GM23248 (cell line): ENCODE data around the gene GRAMD1B. TPM values are rescaled to one million over a fixed set of nuclear protein-coding genes. Genes with fewer than 3 reads are reported as not detected.

Experiments used
- DNase-seq: peaks from one replicate; pipeline ENCODE4 v3.0.0-alpha.2; 2015
- H2AFZ ChIP-seq: fragments of 200-600 bp; sonication (generic); 2 replicates; pipeline ENCODE4 v1.6.1; 2016; ENCODE audit warnings: antibody characterized with exemption
- H3F3A ChIP-seq: fragments of 200-600 bp; sonication (generic); 2 replicates; pipeline ENCODE4 v1.6.1; 2016; ENCODE audit warnings: mild to moderate bottlenecking, antibody characterized with exemption, mixed run types; ENCODE audit not compliant: insufficient read depth
- H3K27ac ChIP-seq: fragments of 200-600 bp; sonication (generic); 2 replicates; pipeline ENCODE4 v1.5.1; 2016; ENCODE audit warnings: mild to moderate bottlenecking
- H3K27me3 ChIP-seq: fragments of 200-600 bp; sonication (generic); replicated peaks from 2 replicates; pipeline ENCODE4 v1.6.1; 2016; ENCODE audit warnings: mild to moderate bottlenecking; ENCODE audit not compliant: insufficient read depth
- H3K36me3 ChIP-seq: fragments of 200-600 bp; sonication (generic); 2 replicates; pipeline ENCODE4 v1.6.1; 2016; ENCODE audit warnings: low read depth, mild to moderate bottlenecking
- H3K4me1 ChIP-seq: fragments of 200-600 bp; sonication (generic); 2 replicates; pipeline ENCODE4 v1.6.1; 2016; ENCODE audit warnings: mild to moderate bottlenecking; ENCODE audit not compliant: insufficient read depth
- H3K4me2 ChIP-seq: fragments of 200-600 bp; sonication (generic); one replicate; pipeline ENCODE4 v1.6.1; 2016; ENCODE audit warnings: mild to moderate bottlenecking; ENCODE audit not compliant: unreplicated experiment
- H3K4me3 ChIP-seq: fragments of 200-600 bp; sonication (generic); 2 replicates; pipeline ENCODE4 v1.5.1; 2016; ENCODE audit warnings: mild to moderate bottlenecking
- H3K79me2 ChIP-seq: fragments of 200-600 bp; sonication (generic); 2 replicates; pipeline ENCODE4 v1.6.1; 2016; ENCODE audit warnings: mild to moderate bottlenecking; ENCODE audit not compliant: insufficient read depth
- H3K9ac ChIP-seq: fragments of 200-600 bp; sonication (generic); 2 replicates; pipeline ENCODE4 v1.6.1; 2016; ENCODE audit warnings: mild to moderate bottlenecking
- H3K9me2 ChIP-seq: fragments of 200-600 bp; sonication (generic); 2 replicates; pipeline ENCODE4 v1.6.1; 2016; ENCODE audit warnings: mixed run types, mild to moderate bottlenecking, moderate library complexity; ENCODE audit not compliant: insufficient read depth
- H3K9me3 ChIP-seq: fragments of 200-600 bp; sonication (generic); one replicate; pipeline ENCODE4 v1.6.1; 2017; ENCODE audit warnings: low read depth
- H4K20me1 ChIP-seq: fragments of 200-600 bp; sonication (generic); 2 replicates; pipeline ENCODE4 v1.6.0; 2016; ENCODE audit not compliant: insufficient read depth
- EZH2 ChIP-seq: fragments of 200-600 bp; sonication (generic); IDR thresholded peaks from 2 replicates; pipeline ENCODE4 v1.6.1; 2018; ENCODE audit warnings: antibody characterized with exemption, mild to moderate bottlenecking; ENCODE audit not compliant: insufficient read depth, poor library complexity, severe bottlenecking
- EZH2phosphoT487 ChIP-seq: fragments of 200-600 bp; sonication (generic); IDR thresholded peaks from 2 replicates; pipeline ENCODE4 v1.6.1; 2018; ENCODE audit warnings: antibody characterized with exemption, moderate library complexity, mild to moderate bottlenecking, low read depth; ENCODE audit not compliant: insufficient read depth
- whole genome bisulfite sequencing, 2 experiments: methylation state at CpG; one replicate each; pipeline ENCODE4 v1.1.6; 2015 to 2017; ENCODE audit warnings: low lambda C conversion rate in 2 of 2, low coverage in 1 of 2; ENCODE audit errors: missing lambda C conversion rate in 2 of 2; 5-methylcytosine and 5-hydroxymethylcytosine counted together
- in situ Hi-C: fragments of 300-500 bp; cut with MboI; formaldehyde crosslinking; loops from 2 replicates; pipeline ENCODE4 v1.15.0; 2020
- polyA plus RNA-seq: library from polyadenylated mRNA; unstranded; fragments of >200 nt; fragmentation: Nextera tagmentation; extraction: Ambion mirVana; gene quantifications from 2 replicates; pipeline ENCODE4 v1.2.1, GENCODE V29; 2016
- total RNA-seq: library from RNA; depleted of rRNA; stranded (reverse); fragments of >200 nt; shearing (Covaris generic); gene quantifications from 2 replicates; pipeline ENCODE4 v1.2.3, GENCODE V29; 2014

Gene GRAMD1B
- total and polyA plus RNA-seq, 2 experiments from 2014 or later: 4.1 to 14.8 TPM

- 73 to 74% methylated on average over 6 of the region's 6 CpGs for WGBS, 2 experiments
- Histone ChIP-seq H3K9me2 (no peaks in the 10 kb centered on the region), H3K4me2 (no peak overlapping the region), H4K20me1 (no peaks in the 10 kb centered on the region), H3K79me2 (peaks cover 22% of the 10 kb centered on the region), H2AFZ (no peak overlapping the region), H3K4me3 (no peak overlapping the region), H3K9me3 (no peaks in the 10 kb centered on the region), H3K4me1 (peaks cover 25% of the 10 kb centered on the region), H3K36me3 (no peaks in the 10 kb centered on the region), H3K27ac (peak overlapping the region; percentile 95; the same call in 1 of the 2 replicates), H3K27me3 (no peaks in the 10 kb centered on the region), H3K9ac (no peak overlapping the region), H3F3A (peaks cover 22% of the 10 kb centered on the region)
- TF ChIP-seq EZH2 (no peak), EZH2phosphoT487 (no peak)
- peak; percentile 40 for DNase-seq
- in situ Hi-C loops: no loop called here
Measured at GRCh38 chr11:123428116-123428715, 1.9 kb upstream of the GRAMD1B start.

GRCh38 chr11:123429336-123429735 is 733 bp upstream of the GRAMD1B start:
- Histone ChIP-seq H4K20me1 (no peaks in the 10 kb centered on the region), H3K4me3 (peak overlapping the region; percentile 81), H3K4me1 (peaks cover 25% of the 10 kb centered on the region), H3K27me3 (no peaks in the 10 kb centered on the region), H3K9me3 (no peaks in the 10 kb centered on the region), H3K36me3 (no peaks in the 10 kb centered on the region), H3K79me2 (peaks cover 33% of the 10 kb centered on the region), H2AFZ (peak overlapping the region; percentile 81), H3F3A (peaks cover 18% of the 10 kb centered on the region), H3K9me2 (no peaks in the 10 kb centered on the region), H3K9ac (peak overlapping the region; percentile 83), H3K4me2 (peak overlapping the region; percentile 78), H3K27ac (peak overlapping the region; percentile 95)
- TF ChIP-seq EZH2phosphoT487: no peak
- TF ChIP-seq EZH2: no peak
- peak; percentile 96 for DNase-seq
- in situ Hi-C loops: no loop called here
- WGBS, 2 experiments: 20 to 22% methylated on average over 5 of the region's 5 CpGs

- no peaks in the 10 kb centered on the region for H4K20me1 ChIP-seq
- peaks cover 18% of the 10 kb centered on the region for H3F3A ChIP-seq
- 3 to 4% methylated on average over 56 to 59 of the region's 68 CpGs for WGBS, 2 experiments
- no peaks in the 10 kb centered on the region for H3K36me3 ChIP-seq
- no peaks in the 10 kb centered on the region for H3K27me3 ChIP-seq
- H3K9ac ChIP-seq: peak overlapping the region; percentile 83
- H3K4me1 ChIP-seq: peaks cover 25% of the 10 kb centered on the region
- H3K4me2 ChIP-seq: peak overlapping the region; percentile 78
- in situ Hi-C loops: no loop called here
- H3K9me3 ChIP-seq: no peaks in the 10 kb centered on the region
- no peaks in the 10 kb centered on the region for H3K9me2 ChIP-seq
- peaks cover 49% of the 10 kb centered on the region for H3K79me2 ChIP-seq
- TF ChIP-seq EZH2phosphoT487 (no peak), EZH2 (no peak)
- H3K4me3 ChIP-seq: peak overlapping the region; percentile 81
- H2AFZ ChIP-seq: peak overlapping the region; percentile 81
- peak; percentile 77 for DNase-seq
- peak overlapping the region; percentile 95 for H3K27ac ChIP-seq
Measured at GRCh38 chr11:123430721-123431497, 840 bp downstream of the GRAMD1B start.

GRCh38 chr11:123431619-123432018 is 1.6 kb downstream of the GRAMD1B start:
- DNase-seq: peak; percentile 21
- Histone ChIP-seq H3K9ac (peak overlapping the region; percentile 83), H3K27me3 (no peaks in the 10 kb centered on the region), H3K4me3 (peak overlapping the region; percentile 81), H3K4me2 (peak overlapping the region; percentile 78), H3F3A (peaks cover 18% of the 10 kb centered on the region), H3K27ac (peak overlapping the region; percentile 95; the same call in 1 of the 2 replicates), H3K9me3 (no peaks in the 10 kb centered on the region), H3K9me2 (no peaks in the 10 kb centered on the region), H2AFZ (peak overlapping the region; percentile 81), H3K4me1 (peaks cover 25% of the 10 kb centered on the region), H3K36me3 (no peaks in the 10 kb centered on the region), H4K20me1 (no peaks in the 10 kb centered on the region), H3K79me2 (peaks cover 56% of the 10 kb centered on the region)
- TF ChIP-seq EZH2phosphoT487: no peak
- TF ChIP-seq EZH2: no peak
- in situ Hi-C loops: no loop called here
- WGBS, 2 experiments: 55 to 59% methylated on average over 7 of the region's 7 CpGs
